Measurements from ENCODE around the gene AASDH.
"Not testable (repeated sequence)": the region's sequence is repeated elsewhere in the genome, so short reads cannot be mapped to it uniquely, and the experiment has no call there.

AASDH gene

DNA sequence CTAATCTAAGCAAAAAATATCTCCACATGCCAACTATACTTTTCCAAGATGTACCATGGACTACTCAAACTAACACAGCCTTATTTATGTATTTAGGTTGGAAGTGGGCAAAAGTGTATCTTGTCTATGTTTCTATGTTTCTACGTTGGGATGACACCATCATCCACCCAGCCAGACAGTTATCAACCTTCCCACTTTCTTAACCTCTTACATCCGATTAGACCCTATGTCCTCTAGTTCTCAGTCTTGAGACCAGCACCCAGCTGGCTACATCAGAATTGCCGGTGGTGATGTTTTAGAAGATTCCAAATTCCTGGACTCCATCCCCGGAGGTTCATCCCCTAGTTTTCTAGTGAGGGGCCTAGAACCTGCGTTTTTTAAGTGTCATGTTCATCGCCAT lies 1.0 kb upstream of the AASDH start:
- DNase-seq: no peak

DNA sequence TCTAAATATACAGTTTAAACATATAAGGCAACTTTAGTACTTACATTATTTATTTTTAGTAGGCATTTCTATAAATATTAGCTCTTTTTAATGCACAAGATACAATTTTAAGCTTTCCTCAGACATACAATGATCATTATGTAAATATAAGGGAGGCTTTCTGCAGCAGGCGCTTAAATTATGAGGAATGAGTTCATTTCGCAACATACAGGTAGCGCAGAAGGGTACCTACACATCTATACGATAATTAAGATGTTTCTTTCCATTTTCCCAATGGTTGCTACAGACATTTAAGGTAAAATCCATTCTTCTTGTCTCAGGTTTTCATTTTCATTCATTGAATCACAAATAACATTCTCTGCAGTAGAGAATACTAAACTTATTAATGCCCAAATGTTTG lies 1.2 kb downstream of the AASDH start:
- no peak for DNase-seq

DNA sequence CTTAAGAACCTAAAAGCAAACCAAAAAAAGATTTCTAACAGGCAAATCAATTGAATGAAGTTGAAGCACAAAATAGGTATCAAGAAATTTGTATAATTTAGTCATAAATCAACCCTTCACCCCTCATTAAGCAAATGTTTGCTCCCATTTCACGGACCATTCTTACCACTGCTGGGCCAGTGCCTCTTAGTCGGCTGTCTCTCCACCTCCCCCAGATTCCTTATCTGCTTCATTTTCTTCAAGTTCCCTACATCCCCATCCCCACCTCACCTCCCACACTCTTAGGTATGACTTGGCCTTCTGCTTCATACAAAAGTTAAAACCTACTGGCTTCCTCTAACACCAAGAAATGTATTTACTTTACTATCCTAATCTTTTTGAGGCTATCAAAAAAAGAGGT lies 11.8 kb downstream of the AASDH start:
- no peak for DNase-seq

DNA sequence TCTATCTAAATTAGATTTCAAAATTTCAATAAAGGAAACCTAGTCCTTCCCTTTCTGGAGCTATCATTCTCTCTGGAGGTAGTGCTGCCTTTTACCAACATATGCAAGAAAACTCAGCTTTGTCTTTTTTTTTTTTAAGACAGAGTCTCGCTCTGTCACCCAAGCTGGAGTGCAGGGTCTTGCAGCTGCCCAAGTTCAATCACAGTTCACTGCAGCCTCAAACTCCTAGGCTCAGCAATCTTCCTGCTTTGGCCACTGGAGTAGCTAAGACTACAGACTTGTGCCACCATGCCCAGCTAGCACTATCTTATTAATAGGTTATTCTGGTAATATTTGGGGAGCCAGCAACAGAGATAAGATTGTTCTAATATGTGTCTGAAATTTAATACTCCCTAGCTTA lies 12.3 kb downstream of the AASDH start:
- no peak for DNase-seq

DNA sequence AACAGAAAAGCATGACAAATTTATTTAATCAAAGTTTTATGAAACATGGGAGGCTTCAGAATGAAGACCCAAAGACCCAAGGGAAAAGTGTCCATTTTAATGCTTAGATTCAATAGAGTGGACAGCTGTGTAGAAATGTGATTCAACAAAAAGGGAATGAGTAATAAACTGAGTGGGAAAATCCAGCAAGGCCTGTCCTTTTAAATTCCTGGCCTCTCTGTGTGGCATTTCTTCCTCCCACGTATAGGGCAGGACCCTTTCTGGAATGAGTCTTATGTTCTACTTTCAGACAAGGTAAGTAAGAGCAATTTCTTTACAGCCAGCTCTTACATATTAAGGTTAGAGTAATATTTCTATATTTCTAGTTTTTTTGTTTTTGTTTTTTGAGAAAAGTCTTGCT lies 14.5 kb downstream of the AASDH start:
- no peak for DNase-seq

DNA sequence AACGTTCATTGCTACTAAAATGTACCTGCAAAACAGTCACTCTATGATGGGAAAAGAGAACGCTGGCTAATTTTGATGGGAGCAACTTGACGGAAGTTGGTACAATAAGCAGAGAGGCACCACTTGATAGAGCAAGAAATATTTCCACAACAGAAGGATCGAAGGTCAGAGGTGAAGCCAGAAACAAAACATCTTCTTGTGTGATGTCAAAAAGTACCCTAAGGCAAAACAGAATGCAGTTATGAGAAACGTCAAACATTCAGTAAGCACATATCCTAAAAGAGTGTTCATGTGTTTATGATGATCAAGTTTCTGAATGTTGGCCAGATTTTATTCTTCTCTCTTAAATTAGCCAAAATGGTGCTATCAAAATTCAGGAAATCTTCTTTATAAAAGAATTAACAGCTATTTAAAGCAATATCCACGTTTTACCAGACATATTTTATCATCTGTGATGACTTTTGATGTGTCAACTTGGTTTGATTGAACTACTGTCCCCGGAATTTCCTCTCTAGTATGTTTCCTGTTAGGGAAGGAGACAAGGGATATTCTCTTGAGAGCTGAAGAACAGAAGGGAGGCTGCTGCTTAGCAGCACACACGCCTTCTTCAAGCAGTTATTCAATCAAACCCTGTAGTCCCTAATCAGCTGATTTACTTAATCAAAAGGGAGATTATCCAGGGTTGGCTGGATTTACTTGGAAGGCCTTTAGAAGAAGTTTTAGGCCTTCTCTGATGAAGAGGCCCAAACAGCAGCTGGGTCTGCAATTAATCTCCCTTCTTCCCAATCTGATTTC lies 15.7 kb downstream of the AASDH start:
- no peak for DNase-seq

DNA sequence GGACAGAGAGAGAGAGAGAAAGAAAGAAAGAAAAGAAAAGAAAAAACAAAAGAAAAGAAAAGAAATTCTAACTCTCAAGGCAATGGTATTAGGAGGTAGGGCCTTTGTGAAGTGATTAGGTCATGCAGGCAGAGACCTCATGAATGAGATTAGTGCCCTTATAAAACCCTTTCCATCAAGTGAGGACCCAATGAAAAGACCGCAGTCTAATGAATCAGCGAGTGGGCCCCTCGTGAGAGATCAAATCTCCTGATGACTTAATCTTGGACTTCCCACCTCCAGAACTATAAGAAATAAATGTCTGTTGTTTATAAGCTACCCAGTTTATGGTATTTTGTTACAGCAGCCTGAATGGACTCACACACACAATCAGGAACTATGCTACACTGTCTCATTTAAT lies 16.9 kb downstream of the AASDH start:
- DNase-seq: no peak

DNA sequence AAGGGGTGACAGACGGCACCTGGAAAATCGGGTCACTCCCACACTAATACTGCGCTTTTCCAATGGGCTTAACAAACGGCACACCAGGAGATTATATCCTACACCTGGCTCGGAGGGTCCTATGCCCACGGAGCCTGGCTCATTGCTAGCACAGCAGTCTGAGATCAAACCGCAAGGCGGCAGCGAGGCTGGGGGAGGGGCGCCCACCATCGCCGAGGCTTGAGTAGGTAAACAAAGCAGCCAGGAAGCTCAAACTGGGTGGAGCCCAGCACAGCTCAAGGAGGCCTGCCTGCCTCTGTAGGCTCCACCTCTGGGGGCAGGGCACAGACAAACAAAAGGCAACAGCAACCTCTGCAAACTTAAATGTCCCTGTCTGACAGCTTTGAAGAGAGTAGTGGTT lies 24.3 kb downstream of the AASDH start:
- not testable (repeated sequence) for DNase-seq

DNA sequence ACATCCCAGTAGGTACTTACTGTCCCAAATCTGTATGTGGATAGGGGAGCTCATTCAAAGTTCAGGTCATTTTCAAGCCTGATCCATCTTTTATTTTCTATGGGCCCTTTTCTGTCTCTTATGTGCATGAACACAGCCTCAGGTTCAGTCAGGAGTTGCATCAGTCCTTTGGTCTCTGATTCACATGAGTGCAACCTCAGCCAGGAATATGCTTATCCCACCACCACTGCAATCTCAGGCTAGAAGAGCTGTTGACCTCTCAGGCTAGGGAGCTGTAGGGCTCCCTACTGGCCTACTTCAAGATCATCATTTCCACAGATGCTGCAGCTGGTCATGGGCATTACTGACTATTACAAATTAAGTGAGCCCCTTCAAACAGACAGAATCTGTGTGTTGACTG lies 27.2 kb downstream of the AASDH start:
- no peak for DNase-seq

DNA sequence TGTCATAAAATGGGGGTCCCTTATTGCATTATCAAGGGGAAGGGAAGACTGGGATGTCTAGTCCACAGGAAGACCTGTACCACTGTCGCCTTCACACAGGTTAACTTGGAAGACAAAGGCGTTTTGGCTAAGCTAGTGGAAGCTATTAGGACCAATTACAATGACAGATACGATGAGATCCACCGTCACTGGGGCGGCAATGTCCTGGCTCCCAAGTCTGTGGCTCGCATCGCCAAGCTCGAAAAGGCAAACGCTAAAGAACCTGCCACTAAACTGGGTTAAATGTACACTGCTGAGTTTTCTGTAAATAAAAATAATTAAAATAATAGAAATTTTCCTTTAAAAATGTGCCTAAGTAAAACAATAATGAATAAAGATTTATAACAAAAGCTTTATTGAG lies 30.6 kb downstream of the AASDH start:
- DNase-seq: no peak

DNA sequence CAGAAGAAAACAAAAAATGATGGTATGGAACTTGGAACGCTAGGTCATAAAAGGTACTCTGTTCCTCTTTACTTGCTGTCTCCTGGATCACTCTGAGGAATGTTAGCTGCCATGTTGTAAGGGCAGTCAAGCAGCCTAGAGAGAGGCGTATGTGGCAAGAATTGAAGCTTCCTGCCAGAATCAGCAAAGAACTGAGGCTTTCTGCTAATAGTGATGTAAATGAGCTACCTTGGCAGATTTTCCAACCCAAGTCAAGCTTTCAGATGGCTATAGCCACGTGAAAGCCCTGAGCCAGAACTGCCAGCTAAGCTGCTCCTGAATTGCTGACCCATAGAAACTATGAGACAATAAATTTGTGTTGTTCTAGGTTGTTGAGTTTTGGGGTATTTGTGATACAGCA lies 38.7 kb downstream of the AASDH start:
- DNase-seq: no peak

DNA sequence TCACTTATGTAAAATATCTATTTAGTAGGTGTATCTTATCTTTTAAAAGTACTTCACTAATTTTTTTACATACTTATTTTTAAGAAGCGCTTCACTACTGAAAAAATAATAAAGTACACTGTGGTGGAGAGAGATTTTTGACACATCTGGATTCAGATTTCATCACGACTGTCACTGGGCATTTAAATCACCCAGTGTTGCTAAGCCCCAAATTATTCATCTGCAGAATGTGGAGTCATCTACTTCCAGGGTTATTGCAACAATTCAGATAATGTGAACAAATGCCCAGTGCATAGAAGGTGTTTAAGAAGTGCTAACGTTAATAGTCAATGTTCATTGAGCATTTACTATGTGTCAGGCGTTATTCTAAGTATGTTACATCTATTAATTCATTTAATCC lies 41.8 kb downstream of the AASDH start:
- no peak for DNase-seq

DNA sequence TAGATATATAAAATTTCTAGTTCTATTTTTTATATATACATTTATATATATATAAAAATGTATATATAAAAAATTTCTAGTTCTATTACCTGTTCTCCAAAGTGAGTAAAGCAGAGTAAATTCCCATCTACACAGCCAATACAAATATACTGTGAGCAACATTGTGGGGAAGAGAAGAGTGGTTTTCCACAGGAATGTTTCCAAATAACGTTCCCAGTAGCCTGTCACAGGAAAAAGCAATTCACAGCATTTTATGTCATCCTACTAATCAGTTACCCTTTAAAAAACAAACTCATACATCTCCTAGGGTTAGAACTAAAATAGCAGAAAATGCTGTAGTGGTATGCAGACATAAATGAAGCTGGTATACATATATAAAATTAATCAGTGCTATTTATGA lies 44.5 kb downstream of the AASDH start:
- DNase-seq: no peak

DNA sequence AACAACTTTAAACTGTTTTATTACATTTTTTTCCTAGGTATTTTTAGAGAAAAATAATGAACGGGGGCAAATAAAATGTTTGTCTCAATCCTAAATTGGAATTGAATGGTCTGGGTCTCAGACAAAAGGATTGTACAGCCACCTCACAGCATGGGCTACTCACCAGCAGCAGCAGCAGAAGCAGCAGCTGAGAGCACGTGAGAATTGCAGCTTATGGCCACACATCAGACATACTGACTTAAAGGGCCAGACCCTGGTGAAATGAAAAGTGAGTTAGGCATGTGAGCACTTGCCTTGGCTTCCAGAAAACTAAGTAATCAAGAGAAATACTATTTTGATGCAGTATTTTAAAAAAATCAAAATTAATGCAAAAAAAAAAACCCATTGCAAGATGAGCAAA lies 56.6 kb downstream of the AASDH start:
- no peak for DNase-seq

DNA sequence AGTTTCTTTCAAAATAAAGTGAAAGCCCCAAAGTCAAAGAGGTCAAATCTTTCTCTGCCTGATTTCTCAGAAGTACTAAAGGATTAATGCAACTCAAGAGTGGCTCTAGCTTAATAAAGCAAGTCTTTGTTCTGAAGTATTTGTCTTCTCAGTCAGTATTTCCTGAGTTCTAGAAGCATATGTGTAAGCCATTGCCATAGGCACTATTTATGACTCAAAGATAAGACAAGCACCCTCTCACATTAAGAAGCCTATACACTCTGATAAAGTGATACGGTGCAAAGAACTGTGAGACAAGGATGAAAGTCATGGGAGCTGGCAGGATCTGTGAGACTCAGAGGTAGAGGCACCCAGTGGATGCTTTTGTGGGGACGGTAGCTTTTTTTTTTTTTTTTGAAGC lies 60.9 kb downstream of the AASDH start:
- DNase-seq: no peak

DNA sequence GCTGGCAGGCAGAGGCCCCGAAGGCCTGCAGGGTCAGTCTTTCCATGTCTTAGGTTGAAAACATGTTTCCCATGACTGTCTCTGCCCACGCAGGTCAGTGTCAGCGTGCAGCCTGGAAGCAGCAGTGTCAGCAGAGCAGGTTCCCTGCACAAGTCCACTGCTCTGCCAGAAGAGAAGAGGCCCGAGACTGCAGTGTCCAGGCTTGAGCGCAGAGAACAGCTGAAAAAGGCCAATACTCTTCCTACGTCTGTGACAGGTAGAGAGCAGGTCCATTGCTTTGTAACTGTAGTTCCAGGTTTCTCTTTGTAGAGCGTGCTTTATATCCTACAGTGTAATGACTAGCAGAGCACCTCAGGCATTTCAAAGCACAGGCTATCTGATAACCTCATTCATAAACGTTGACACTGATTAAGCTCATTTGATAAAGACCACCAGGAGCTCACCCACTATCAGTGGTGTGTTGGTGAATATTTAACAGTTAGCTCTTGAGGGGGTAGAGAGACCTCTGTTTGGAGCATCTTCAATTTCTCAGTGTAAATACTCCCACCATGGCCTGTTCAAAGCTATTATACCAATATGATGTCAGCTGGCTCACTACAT lies 63.2 kb downstream of the AASDH start:
- no peak for DNase-seq

DNA sequence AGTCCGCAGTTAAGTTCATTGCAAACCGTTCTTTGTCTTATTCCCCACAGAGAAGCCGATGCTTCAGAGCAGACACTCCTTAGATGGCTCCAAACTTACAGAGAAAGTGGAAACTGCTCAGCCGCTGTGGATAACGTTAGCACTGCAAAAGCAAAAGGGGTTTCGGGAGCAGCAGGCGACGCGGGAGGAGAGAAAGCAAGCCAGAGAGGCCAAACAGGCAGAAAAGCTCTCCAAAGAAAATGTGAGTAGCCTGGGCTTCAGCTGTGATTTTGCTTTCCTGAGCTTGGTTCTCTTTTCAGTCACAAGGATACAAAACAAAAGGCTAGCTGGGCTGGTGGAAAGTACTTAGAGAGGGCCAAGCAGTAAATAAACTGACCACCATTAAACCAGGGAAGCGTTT lies 64.0 kb downstream of the AASDH start:
- DNase-seq: no peak

DNA sequence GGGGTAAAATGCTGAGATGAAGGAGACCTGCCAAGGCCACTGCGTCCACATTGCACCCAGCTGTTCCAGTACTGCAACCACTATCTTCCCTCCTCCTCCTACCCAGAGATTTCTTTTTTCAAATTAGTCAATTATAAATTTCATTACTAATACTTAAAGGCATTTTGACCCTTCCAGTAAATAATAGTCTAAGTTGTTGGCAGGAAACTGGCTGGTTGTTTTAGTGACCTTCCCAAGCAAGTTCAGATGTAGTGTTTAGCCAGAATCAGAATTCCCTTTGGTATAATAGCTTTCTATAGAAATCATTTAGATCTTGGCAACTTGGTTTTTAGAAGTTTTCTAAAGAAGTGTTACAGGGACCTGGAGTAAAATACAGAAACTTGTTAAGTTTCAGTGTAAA lies 66.0 kb downstream of the AASDH start:
- no peak for DNase-seq

DNA sequence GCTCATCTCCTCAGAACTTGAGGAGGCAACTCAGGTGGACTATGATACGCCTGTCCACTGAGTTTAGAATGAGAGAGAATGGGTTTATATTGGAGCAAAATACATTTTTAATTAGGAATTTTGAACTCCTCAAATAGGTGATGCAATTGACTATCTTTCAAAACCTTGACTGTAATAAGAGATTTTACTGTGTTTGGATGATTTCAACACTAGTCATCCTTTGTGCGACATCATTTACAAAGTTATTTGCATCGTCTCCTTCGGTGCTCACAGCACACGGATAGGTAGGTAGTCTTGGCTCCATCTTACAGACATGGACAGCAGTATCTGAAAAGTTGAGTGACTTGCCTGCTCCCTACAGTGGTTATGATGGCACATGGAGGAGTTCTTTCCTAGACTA lies 67.0 kb downstream of the AASDH start:
- DNase-seq: no peak

DNA sequence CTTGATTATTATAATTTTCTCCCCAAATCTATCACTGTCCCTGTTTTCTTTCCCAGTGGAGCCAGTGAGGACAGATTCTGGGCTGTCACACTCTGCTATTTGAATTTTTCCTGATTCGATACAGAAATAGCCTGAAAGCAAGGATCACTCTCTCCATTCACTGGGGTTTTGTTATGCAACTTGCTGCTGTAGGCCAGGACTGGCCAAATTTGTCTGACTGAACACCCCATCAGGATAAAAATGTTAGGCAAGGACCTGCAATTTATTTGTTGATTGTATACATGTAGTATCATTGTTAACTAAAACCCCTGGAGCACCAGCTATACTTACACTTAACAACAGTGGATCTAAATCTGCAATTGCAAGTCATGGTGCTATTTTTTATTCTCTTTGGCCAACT lies 68.7 kb downstream of the AASDH start:
- no peak for DNase-seq

DNA sequence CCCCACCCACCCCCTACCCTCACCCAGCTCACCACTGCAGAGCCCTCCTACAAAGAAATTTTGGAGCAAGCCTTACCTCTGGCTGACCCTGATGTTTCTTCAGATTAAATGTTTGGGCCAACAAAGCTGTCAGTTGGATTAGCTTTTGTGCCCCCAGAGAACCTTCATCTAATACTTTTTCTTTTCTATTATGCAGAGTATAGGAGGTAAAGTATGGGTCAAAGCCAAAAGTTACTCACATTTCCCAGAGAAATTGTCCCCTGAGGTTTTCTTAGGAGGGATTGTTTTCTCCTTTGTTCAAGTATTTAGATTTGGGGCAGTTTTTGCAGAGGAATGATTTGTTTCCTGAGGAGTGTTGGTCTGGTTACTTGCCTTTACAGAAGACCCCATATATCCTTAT lies 69.5 kb downstream of the AASDH start:
- DNase-seq: no peak

DNA sequence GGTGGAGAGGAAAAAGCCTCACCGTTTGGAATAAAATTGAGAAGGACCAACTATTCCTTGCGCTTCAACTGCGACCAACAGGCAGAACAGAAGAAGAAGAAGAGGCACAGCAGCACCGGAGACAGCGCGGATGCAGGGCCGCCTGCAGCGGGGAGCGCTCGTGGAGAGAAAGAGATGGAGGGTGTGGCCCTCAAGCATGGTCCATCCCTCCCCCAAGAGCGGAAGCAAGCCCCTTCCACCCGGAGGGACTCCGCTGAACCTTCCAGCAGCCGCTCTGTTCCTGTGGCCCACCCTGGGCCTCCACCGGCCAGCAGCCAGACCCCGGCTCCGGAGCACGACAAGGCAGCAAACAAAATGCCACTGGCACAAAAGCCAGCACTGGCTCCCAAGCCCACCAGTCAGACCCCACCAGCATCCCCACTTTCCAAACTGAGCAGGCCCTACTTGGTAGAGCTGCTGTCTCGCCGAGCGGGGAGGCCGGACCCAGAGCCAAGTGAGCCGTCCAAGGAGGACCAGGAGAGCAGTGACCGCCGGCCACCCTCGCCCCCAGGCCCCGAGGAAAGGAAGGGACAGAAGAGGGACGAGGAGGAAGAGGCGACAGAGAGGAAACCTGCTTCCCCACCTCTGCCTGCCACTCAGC lies 71.2 kb downstream of the AASDH start:
- DNase-seq: no peak

DNA sequence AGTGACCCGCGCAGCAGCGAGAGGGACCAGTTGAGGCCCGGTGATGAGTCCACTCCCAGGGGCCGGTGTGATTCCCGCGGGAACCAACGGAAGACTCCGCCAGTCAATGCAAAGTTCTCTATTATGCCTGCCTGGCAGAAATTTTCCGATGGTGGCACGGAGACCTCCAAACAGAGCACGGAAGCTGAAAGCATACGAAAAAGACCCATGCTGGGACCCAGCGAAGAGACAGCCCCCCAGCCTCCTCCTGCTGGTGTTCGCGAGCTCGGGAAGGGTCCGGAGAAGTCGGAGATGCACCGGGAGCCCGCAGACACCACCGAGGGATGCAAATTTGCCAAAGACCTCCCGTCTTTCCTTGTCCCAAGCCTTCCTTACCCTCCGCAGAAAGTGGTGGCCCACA lies 71.7 kb downstream of the AASDH start:
- no peak for DNase-seq

DNA sequence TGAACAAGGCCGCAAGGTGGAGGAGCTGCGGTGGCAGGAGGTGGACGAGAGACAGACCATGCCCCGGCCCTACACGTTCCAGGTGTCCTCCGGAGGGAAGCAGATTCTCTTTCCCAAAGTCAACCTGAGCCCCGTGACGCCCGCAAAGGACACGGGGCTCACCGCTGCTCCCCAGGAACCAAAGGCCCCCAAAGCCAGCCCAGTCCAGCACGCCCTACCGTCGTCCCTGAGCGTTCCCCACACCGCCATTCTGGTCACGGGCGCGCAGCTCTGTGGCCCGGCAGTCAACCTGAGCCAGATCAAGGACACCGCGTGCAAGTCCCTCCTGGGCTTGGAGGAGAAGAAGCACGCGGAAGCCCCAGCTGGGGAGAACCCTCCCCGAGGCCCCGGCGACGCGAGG lies 72.2 kb downstream of the AASDH start:
- no peak for DNase-seq

Measured in activated CD4-positive, alpha-beta T cell treated with anti-CD3 and anti-CD28 coated beads, Interleukin-2, amount 50 U/mL, for 48 hours (primary cell).